SK-N-SH (cell line): ENCODE results near the gene UNC79. TPM values are rescaled to one million over a fixed set of nuclear protein-coding genes. Genes with fewer than 3 reads are reported as not detected.

Experiments used
- CTCF ChIA-PET: fragments of 300-600, 350-600 bp; formaldehyde crosslinking; extraction: SDS; loops from one replicate; lab custom pipeline; 2021; lab: Yijun Ruan, JAX
- POLR2A ChIA-PET: fragments of 350-600 bp; sonication (Branson Sonifier 250); formaldehyde crosslinking; extraction: SDS; loops from one replicate; lab custom pipeline; 2020; ENCODE audit warnings: antibody characterized with exemption, inconsistent platforms; lab: Yijun Ruan, JAX
- DNase-seq: peaks from one replicate; pipeline ENCODE4 v3.0.0; 2012
- H2AFZ ChIP-seq: fragments of 200-600 bp; sonication (generic); 2 replicates; pipeline ENCODE4 v1.8.1; 2016; ENCODE audit warnings: antibody characterized with exemption, mild to moderate bottlenecking, low read depth
- H3F3A ChIP-seq: fragments of 200-600 bp; sonication (generic); replicated peaks from 2 replicates; pipeline ENCODE3; 2016; ENCODE audit warnings: antibody characterized with exemption, mild to moderate bottlenecking; ENCODE audit not compliant: insufficient read depth
- H3K27ac ChIP-seq, 2 experiments: fragments of 200-500 bp in 1 of 2; fragments of 200-600 bp in 1 of 2; sonication (Bioruptor generic) in 1 of 2; sonication (generic), shearing (Covaris generic) in 1 of 2; 2 replicates each; pipeline versions ENCODE4 v1.5.1 to v1.6.1; 2014 to 2016; ENCODE audit warnings: low read depth in 2 of 2, inconsistent platforms in 1 of 2, low read length in 1 of 2, mild to moderate bottlenecking in 1 of 2, mixed read lengths in 1 of 2
- H3K27me3 ChIP-seq: fragments of 200-600 bp; sonication (generic), shearing (Covaris generic); 2 replicates; pipeline ENCODE4 v1.6.1; 2016; ENCODE audit warnings: mixed run types; ENCODE audit not compliant: insufficient read depth
- H3K36me3 ChIP-seq, 2 experiments: fragments of 200-500 bp in 1 of 2; fragments of 200-600 bp in 1 of 2; sonication (Bioruptor generic) in 1 of 2; sonication (generic) in 1 of 2; replicated peaks in 1 of 2; 2 replicates each; pipeline versions ENCODE3 to v1.5.1; 2014 to 2016; ENCODE audit warnings: low read length in 1 of 2, mild to moderate bottlenecking in 1 of 2; ENCODE audit not compliant: insufficient read depth in 2 of 2, control insufficient read depth in 1 of 2
- H3K4me1 ChIP-seq, 2 experiments: fragments of 200-500 bp in 1 of 2; fragments of 200-600 bp in 1 of 2; sonication (Bioruptor generic) in 1 of 2; sonication (generic), shearing (Covaris generic) in 1 of 2; 2 replicates each; pipeline versions ENCODE4 v1.5.1 to v1.6.1; 2014 to 2016; ENCODE audit warnings: low read depth in 1 of 2, low read length in 1 of 2, mixed run types in 1 of 2; ENCODE audit not compliant: insufficient read depth in 2 of 2, control insufficient read depth in 1 of 2
- H3K4me2 ChIP-seq: fragments of 200-600 bp; sonication (generic), shearing (Covaris generic); 2 replicates; pipeline ENCODE4 v1.6.1; 2017; ENCODE audit warnings: mixed run types
- H3K4me3 ChIP-seq, 2 experiments: fragments of 200-500 bp in 1 of 2; fragments of 200-600 bp in 1 of 2; sonication (Bioruptor generic) in 1 of 2; sonication (generic), shearing (Covaris generic) in 1 of 2; 2 replicates each; pipeline versions ENCODE4 v1.5.1 to v1.8.1; 2014 to 2016; ENCODE audit warnings: low read depth in 2 of 2, inconsistent platforms in 1 of 2, low read length in 1 of 2, mild to moderate bottlenecking in 1 of 2, mixed read lengths in 1 of 2, moderate library complexity in 1 of 2
- H3K79me2 ChIP-seq: fragments of 200-600 bp; sonication (generic); 2 replicates; pipeline ENCODE4 v1.8.1; 2017; ENCODE audit warnings: mild to moderate bottlenecking; ENCODE audit not compliant: insufficient read depth
- H3K9ac ChIP-seq: fragments of 200-600 bp; sonication (generic); 2 replicates; pipeline ENCODE4 v1.6.1; 2017; ENCODE audit warnings: mixed run types
- H3K9me2 ChIP-seq: fragments of 200-600 bp; sonication (generic); 2 replicates; pipeline ENCODE4 v1.6.1; 2017; ENCODE audit warnings: mixed run types
- H3K9me3 ChIP-seq: fragments of 200-600 bp; sonication (generic); 2 replicates; pipeline ENCODE4 v1.6.1; 2017; ENCODE audit warnings: mixed run types, mild to moderate bottlenecking, moderate library complexity
- H4K20me1 ChIP-seq: fragments of 200-600 bp; sonication (generic); 2 replicates; pipeline ENCODE4 v1.6.1; 2017; ENCODE audit warnings: mild to moderate bottlenecking, mixed run types; ENCODE audit not compliant: insufficient read depth
- CHD2 ChIP-seq: fragments of 150-350 bp; IDR thresholded peaks from 2 replicates; pipeline ENCODE4 v1.6.1; 2018; ENCODE audit warnings: low read length; ENCODE audit not compliant: partially characterized antibody
- EP300 ChIP-seq, 2 experiments: IDR thresholded peaks; 2 replicates each; pipeline versions ENCODE4 v1.4.0 to v1.6.1; 2012; ENCODE audit warnings: borderline replicate concordance in 1 of 2, low read depth in 1 of 2, low read length in 1 of 2
- EZH2phosphoT487 ChIP-seq: fragments of 200-600 bp; sonication (generic); IDR thresholded peaks from 2 replicates; pipeline ENCODE4 v1.6.1; 2017; ENCODE audit warnings: low read depth, mixed run types, mild to moderate bottlenecking, antibody characterized with exemption, moderate library complexity, borderline replicate concordance
- FOXJ3 ChIP-seq: sonication (generic); formaldehyde crosslinking; IDR thresholded peaks from 2 replicates; pipeline ENCODE4 v1.5.1; 2020; ENCODE audit warnings: mild to moderate bottlenecking, missing genetic modification reagents
- FOXM1 ChIP-seq: IDR thresholded peaks from 2 replicates; pipeline ENCODE4 v1.4.0; 2012; ENCODE audit warnings: low read depth, mild to moderate bottlenecking
- GATA2 ChIP-seq: sonication (generic); formaldehyde crosslinking; IDR thresholded peaks from 2 replicates; pipeline ENCODE4 v1.5.0; 2020; ENCODE audit warnings: mild to moderate bottlenecking, missing genetic modification reagents
- MEF2A ChIP-seq: IDR thresholded peaks from 2 replicates; pipeline ENCODE4 v1.4.0; 2012; ENCODE audit warnings: low read depth, borderline replicate concordance
- MXI1 ChIP-seq: IDR thresholded peaks from 2 replicates; pipeline ENCODE4 v1.6.1; 2012; ENCODE audit warnings: mild to moderate bottlenecking, low read depth, low read length, improper control_type of control experiment
- POLR2AphosphoS5 ChIP-seq: IDR thresholded peaks from 2 replicates; pipeline ENCODE4 v1.6.1; 2012; ENCODE audit warnings: low read depth, low read length
- SIN3A ChIP-seq: IDR thresholded peaks from 2 replicates; pipeline ENCODE4 v1.6.1; 2012; ENCODE audit warnings: low read depth, mild to moderate bottlenecking, low read length, moderate library complexity, borderline replicate concordance
- TAF1 ChIP-seq: IDR thresholded peaks from 2 replicates; pipeline ENCODE4 v1.6.1; 2012; ENCODE audit warnings: low read depth, mild to moderate bottlenecking, low read length, moderate library complexity, borderline replicate concordance
- TEAD4 ChIP-seq: IDR thresholded peaks from 2 replicates; pipeline ENCODE4 v1.4.0; 2012; ENCODE audit warnings: mild to moderate bottlenecking, borderline replicate concordance; ENCODE audit not compliant: insufficient read depth
- YY1 ChIP-seq: IDR thresholded peaks from 2 replicates; pipeline ENCODE4 v1.4.0; 2012; ENCODE audit warnings: low read depth, mild to moderate bottlenecking
- WGBS: methylation state at CpG from one replicate; pipeline ENCODE4 v1.1.6; 2017; ENCODE audit warnings: low lambda C conversion rate; 5-methylcytosine and 5-hydroxymethylcytosine counted together
- polyA plus RNA-seq, 3 experiments: library from polyadenylated mRNA; depleted of rRNA; stranded (reverse); fragments of >200 nt; gene quantifications; 2 replicates each; pipeline ENCODE4 v1.2.3, GENCODE V29; 2012
- TF ChIP-seq, protein P1 (sequence below): IDR thresholded peaks from 2 replicates; pipeline ENCODE4 v1.6.1; 2012; ENCODE audit warnings: mild to moderate bottlenecking, low read depth, low read length, moderate library complexity
- TF ChIP-seq, protein P2 (sequence below): IDR thresholded peaks from 2 replicates; pipeline ENCODE4 v1.4.0; 2012; ENCODE audit warnings: low read depth, borderline replicate concordance
- TF ChIP-seq, protein P3 (sequence below): fragments of 150-350 bp; IDR thresholded peaks from 2 replicates; pipeline ENCODE4 v1.6.1; 2017; ENCODE audit warnings: antibody characterized with exemption, low read length, low read depth, borderline replicate concordance

Gene UNC79
- polyA plus RNA-seq, 1 of the 3 experiments (the other 2 are of a cell fraction) = 0.10 TPM

DNA sequence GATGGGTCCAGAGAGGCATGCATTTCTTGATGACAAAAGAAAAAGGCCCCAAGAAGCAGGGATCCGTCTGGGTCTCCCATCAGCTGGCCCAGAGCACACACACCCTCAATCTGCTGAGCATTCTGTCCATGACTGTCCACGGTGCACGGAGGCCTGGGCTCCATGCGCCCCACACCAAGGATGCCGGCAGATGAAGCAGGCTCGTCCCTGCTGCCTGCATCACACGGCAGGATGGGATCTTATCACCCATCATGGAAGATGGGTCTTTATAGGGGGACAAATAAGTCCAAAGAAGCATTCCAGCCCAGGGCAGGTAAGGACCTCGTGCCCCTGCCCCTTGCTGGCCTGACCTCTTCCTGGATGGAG lies 297.9 kb downstream of the UNC79 start:
- Histone ChIP-seq H3K9ac (no peak overlapping the region), H3K4me3 (no peak overlapping the region), H3K9me3 (no peaks in the 10 kb centered on the region), H3K27me3 (no peaks in the 10 kb centered on the region), H3K4me2 (no peak overlapping the region), H3K4me1 (peaks cover 0 to 17% of the 10 kb centered on the region in 2 experiments; a peak in 2 of 4 replicates), H3F3A (no peaks in the 10 kb centered on the region), H3K9me2 (no peaks in the 10 kb centered on the region), H2AFZ (no peak overlapping the region), H3K27ac (no peak overlapping the region), H4K20me1 (no peaks in the 10 kb centered on the region), H3K79me2 (no peaks in the 10 kb centered on the region), H3K36me3 (no peaks in the 10 kb centered on the region)
- whole genome bisulfite sequencing = 48% methylated on average over 8 of the region's 8 CpGs
- no peak for DNase-seq
- TF ChIP-seq CHD2 (no peak), TEAD4 (no peak), YY1 (no peak), EZH2phosphoT487 (no peak), MEF2A (no peak), EP300 (IDR thresholded peaks at IDR 0.05; ENCODE audit: borderline replicate concordance in 1 of 2, low read depth in 1 of 2, low read length in 1 of 2) (no peak), MXI1 (no peak), GATA2 (CRISPR knock-in tag) (no peak), TAF1 (no peak), FOXM1 (no peak), SIN3A (no peak), POLR2AphosphoS5 (no peak), FOXJ3 (CRISPR knock-in tag) (no peak)
- TF ChIP-seq, protein P1, sequence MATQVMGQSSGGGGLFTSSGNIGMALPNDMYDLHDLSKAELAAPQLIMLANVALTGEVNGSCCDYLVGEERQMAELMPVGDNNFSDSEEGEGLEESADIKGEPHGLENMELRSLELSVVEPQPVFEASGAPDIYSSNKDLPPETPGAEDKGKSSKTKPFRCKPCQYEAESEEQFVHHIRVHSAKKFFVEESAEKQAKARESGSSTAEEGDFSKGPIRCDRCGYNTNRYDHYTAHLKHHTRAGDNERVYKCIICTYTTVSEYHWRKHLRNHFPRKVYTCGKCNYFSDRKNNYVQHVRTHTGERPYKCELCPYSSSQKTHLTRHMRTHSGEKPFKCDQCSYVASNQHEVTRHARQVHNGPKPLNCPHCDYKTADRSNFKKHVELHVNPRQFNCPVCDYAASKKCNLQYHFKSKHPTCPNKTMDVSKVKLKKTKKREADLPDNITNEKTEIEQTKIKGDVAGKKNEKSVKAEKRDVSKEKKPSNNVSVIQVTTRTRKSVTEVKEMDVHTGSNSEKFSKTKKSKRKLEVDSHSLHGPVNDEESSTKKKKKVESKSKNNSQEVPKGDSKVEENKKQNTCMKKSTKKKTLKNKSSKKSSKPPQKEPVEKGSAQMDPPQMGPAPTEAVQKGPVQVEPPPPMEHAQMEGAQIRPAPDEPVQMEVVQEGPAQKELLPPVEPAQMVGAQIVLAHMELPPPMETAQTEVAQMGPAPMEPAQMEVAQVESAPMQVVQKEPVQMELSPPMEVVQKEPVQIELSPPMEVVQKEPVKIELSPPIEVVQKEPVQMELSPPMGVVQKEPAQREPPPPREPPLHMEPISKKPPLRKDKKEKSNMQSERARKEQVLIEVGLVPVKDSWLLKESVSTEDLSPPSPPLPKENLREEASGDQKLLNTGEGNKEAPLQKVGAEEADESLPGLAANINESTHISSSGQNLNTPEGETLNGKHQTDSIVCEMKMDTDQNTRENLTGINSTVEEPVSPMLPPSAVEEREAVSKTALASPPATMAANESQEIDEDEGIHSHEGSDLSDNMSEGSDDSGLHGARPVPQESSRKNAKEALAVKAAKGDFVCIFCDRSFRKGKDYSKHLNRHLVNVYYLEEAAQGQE = no peak
- TF ChIP-seq, protein P2, sequence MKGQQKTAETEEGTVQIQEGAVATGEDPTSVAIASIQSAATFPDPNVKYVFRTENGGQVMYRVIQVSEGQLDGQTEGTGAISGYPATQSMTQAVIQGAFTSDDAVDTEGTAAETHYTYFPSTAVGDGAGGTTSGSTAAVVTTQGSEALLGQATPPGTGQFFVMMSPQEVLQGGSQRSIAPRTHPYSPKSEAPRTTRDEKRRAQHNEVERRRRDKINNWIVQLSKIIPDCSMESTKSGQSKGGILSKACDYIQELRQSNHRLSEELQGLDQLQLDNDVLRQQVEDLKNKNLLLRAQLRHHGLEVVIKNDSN = no peak
- TF ChIP-seq, protein P3, sequence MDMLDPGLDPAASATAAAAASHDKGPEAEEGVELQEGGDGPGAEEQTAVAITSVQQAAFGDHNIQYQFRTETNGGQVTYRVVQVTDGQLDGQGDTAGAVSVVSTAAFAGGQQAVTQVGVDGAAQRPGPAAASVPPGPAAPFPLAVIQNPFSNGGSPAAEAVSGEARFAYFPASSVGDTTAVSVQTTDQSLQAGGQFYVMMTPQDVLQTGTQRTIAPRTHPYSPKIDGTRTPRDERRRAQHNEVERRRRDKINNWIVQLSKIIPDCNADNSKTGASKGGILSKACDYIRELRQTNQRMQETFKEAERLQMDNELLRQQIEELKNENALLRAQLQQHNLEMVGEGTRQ = no peak
- ChIA-PET CTCF (no interaction called here), POLR2A (no interaction called here)
